ENCODE measurements around the gene NOL4L. TPM values are rescaled to one million over a fixed set of nuclear protein-coding genes. Genes with fewer than 3 reads are reported as not detected.
"Not testable (repeated sequence)": the region's sequence is repeated elsewhere in the genome, so short reads cannot be mapped to it uniquely, and the experiment has no call there.

NOL4L gene
- polyA plus RNA-seq, 12 donors: 11.4 to 25.8 (median 15.8) TPM; not detected in 1

GRCh38 chr20:32474009-32474716 lies 111.0 kb downstream of the NOL4L start:
- DNase-seq: no peak

GRCh38 chr20:32473231-32474008 lies 111.7 kb downstream of the NOL4L start:
- no peak for DNase-seq

GRCh38 chr20:32472581-32473207 lies 112.4 kb downstream of the NOL4L start:
- no peak for DNase-seq

DNA sequence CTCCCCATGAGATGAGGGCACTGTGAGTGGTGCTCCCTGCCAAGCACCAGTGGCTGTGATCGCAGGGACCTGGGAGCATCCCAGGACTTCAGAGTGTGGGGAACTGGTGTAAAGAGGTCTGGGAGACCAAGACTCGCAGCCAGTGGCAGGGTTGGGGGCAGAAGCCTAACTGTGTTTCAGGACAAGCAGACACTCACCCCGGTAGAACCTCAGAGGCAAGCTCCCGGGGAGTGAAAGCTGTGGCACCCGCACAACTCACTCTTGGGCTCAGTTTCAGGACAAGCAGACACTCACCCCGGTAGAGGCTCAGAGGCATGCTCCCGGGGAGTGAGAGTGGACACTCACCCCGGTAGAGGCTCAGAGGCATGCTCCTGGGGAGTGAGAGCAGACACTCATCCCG lies 114.2 kb downstream of the NOL4L start:
- DNase-seq: no peak

GRCh38 chr20:32470025-32470861 lies 114.9 kb downstream of the NOL4L start:
- no peak for DNase-seq

DNA sequence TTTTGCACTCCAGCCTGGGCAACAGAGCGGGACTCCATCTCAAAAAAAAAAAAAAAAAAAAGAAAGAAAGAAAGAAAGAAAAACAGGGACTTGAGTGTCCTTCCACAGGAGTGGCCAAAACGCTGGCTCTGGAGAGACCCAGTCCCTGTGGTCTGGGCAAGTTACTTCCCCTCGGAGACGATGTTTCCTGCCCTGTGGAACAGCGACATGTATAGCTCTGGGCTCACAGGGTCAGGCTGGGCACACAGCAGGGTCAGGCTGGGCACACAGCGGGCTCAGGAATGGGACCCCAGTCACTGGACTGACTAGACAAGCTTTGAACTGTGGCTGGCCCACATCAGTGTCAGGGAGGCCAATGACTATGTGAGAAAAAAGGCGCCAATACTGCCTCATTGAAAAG lies 116.3 kb downstream of the NOL4L start:
- no peak for DNase-seq

DNA sequence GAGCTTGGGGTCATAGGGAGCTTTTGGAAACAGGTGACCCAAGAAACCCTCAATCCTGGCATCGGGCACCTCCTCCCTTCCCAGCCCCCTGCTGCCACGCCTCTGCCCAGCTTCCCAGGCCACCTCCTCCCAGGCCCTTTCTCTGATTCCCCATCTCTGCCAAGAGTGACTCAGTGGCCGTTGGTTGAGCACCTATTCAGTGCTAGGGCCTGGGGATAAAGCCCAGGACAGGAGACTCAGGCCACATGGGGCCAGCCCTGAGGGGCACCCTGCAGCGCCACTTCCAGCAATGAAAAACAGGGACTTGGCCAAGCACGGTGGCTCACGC lies 116.9 kb downstream of the NOL4L start:
- no peak for DNase-seq

DNA sequence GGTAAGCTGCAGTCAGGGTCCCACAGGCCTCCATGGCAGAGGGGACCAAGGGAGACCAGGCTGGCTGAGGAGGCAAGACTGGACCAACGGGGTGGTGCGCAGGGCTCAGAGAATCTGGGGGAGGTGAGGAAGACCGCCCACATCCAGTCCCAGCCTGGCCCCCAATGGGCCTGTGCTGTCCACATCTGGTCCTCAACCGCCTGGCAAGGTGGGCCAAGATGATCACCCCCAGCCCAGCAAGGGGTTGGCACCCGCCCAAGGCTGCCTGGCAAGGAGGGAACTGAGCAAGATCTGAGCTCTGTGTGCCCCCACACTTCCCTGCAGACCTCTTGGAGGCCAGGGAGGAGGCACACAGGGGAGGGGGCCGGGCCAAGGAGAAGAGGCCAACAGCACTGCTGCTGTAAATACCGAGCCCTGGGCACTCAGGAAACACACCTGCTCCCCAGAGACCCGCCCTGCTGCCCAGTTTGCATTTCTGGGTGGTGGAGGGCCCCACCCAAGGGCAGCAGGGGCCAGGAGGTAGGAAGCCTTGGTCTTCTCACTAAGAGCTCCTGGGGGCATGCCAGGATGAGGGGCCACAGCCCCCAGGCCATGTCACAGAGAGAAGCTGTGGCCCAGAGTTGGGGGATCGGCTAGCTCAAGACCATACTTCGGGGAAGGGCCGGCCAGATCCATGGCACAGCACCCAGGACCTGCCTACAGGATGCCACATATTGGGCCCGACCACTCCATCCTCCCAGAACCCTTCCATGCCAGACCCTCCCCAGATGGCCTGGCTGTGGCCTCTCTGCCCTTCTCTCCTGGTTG lies 117.4 kb downstream of the NOL4L start:
- DNase-seq: no peak

- DNase-seq: no peak
These were observed 118.2 kb downstream of the NOL4L start for GRCh38 chr20:32466739-32467505.

DNA sequence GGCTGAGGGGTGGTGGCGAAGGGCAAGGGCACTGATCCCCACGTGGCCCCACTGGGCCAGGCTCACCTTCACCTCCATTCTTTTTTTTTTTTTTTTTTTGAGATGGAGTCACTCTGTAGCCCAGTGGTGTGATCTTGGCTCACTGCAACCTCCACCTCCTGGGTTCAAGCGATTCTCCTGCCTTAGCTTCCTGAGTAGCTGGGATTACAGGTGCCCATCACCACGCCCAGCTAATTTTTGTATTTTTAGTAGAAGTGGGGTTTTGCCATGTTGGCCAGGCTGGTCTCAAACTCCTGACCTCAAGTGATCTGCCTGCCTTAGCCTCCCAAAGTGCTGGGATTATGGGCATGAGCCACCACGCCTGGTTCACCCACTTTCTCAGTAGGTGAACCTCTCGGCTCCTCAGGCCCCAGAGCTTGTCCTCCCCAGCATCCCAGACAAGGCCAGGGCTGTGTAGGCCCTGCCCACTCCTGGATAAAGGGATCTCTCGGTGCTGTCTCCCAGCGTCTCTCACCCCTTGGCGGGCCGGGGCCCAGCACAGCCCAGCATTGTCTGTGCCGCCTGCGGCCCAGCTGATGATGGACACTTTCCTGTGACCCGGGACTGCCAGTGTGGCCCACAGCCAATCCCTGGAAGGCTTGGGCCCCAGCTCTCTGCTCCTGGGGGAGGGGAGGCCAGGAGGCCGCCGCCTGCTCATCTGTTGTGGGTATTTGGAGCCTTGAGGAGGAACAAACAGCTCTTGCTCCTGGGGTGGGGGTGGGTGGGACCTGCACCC lies 119.0 kb downstream of the NOL4L start:
- not testable (repeated sequence) for DNase-seq

DNA sequence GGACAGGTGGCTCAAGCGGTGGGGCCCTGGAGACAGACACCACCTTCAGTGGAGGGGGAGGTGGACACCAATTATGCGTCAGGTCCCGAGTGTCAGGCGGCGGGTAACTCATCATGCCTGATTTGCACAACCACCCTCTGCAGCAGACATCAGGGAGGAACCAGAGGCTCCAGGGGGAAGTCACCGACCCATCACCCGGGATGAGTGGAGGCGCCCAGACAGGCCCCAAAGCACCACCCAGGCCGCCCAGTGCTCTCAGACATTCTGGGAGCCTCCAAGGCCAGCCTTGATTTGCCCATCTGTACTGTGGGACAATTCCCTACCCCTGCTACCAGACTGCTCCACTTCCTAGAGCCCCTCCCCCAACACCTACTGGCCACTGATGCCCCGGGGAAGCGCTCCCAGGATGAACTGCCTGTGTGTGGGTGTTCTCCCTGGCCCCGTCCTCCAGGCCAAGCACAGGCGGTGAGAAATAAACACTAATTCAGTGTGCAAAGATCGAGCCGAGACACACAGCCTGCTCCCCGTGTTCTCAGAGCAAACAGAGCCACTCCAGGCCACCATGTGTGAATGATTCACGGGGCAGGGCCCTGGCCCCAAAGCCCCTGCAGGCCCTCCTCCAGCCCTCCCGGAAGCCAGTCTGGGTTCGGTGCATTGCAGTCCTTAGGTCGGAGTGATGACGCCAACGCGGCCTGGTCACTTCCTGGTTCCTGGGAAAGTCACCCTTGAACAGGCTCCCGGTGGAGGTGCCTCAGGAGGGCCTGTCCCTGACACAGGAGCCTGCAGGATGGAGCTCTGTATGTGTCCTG lies 119.8 kb downstream of the NOL4L start:
- no peak for DNase-seq

DNA sequence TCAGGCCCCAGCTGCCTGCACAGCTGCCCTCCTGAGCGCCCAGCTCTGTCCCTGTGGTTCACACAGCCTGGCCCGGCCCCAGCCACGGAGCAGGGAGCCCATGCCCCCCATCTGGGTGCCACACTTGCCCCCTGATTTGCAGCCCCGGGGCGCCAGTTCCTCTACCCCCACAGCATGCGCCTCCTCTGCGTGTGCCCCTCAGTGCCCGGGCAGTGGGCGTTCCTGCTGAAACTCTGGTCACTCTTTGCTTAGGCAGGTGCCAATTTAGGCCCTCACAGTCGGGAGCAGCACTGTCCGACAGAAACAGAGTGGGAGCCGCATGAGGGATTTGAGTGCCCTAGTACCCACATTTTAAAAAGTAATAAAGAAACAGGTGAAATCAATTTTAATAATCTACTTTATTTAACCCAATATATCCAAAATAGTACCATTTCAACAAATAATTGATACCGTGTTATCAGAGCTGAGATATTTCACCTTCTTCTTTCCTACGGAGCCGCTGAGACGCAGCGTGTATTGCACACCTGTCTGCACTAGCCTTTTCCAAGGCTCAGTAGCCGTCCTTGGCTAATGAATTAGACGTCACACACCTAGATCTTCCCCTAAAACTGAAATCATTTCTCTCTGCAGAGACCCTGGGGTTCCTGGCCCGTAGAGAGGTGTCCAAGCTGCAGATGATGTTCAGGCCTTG lies 120.6 kb downstream of the NOL4L start:
- DNase-seq: no peak

- DNase-seq: no peak
These were observed 121.3 kb downstream of the NOL4L start for GRCh38 chr20:32463642-32464400.

DNA sequence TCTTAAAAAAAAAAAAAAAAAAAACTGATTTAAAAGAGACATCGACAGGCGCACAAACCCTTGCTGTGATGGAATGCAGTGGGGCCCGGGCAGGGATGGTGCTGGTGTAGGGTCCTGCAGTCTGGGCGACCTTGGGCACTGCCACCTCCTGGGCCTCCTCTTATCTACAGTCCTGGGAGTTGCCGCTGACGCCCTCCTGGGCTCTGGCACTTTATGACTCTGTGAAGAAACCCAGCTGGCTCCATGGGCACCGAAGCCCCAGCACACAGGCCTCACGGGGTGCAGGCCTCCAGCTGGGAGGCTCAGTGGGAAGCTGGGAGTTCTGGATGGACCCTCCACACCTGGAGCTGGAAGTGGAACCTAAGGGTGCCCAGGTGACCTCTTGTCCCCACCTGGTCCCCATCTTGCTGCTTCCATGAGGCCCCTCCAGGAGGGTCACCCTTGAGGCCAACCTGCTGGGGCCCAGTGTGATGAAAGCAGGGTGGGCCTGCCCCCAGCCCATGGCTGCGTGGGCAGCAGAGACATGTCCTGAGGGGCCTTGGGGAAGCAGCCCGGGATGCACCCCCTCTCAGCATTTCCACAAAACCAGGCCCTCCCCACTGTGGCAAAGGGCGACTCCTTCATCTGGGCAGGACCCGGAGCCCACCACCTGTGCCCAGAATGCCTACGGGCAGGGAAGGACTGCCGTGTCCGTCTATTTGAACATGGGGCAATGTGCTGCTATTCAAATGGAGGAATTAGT lies 122.1 kb downstream of the NOL4L start:
- DNase-seq: no peak

DNA sequence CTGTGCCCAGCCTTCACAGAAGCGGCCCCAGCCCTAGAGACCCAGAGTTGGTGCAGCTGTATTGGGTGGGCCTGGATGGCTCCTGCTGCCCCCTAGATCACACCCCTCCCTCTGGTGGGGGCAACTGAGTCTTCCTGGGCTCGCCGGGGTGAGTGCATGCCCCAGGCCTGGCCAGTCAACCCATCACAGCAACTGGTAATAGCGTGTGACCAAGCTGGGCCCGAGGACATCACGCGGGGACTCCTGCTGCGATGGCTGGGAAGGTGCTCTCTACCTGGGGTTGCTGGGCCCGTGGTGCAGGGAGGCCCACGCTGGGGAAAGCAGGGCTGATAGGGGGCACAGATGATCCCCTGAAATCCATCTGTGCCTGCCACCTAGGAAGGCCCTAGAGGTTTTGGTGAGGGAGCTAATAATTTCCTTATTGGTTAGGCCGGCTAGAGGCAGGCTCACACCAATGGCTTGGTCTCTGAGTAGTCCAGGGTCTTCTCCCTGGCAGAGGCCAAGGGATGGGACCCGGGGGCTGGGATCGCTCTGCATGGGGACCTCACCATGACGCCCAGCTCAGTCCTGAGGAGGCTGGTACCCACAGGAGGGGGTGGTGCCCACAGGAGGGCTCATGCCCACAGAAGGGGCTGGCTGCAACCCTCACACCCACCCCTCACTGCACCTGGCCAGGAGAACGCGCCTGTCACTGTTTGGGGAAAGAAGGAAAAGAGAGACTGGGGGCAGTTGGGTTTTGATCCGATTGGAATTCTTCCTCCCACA lies 123.1 kb downstream of the NOL4L start:
- no peak for DNase-seq
